Kidney tubule cell (primary cell): ENCODE data around the gene HTR2B.
"Not testable (repeated sequence)": the region's sequence is repeated elsewhere in the genome, so short reads cannot be mapped to it uniquely, and the experiment has no call there.

Experiments used
- DNase-seq: peaks from one replicate; pipeline ENCODE4 v3.0.0-alpha.2; 2018; ENCODE audit warnings: low spot score

HTR2B gene

DNA sequence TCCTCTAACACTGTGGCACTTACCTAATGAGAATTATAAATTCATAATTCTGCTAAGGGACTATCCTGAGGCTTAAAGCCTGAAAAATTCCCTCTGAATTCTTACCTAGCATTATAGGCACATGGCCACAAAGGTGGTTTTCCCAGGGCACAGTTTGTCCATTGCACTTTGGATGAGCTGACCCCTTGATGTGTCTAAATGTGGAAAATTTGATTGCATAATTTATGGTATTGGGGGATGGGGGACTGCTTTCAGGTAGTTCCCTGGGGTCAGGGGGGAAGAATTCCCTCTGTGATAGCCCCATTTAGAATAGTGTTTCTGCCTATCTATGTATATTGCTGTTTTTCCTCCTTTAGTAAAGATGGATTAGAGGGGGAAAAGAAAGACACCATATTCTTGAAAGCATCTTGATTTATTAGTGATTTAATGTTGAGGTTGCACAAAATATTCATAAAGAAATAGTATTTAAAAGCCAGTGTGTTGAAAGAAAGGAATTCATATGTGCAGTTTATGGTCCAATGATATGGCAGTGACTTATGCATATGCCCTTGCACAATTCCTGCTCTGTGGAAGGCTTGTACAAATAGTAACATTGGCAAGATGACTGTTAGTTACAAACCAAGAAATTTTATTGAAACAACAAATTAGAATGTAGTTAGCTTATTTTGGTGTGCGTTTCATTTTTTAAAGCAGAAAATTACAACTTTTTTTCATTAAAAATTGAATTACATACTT lies 8.7 kb upstream of the HTR2B start:
- no peak for DNase-seq

DNA sequence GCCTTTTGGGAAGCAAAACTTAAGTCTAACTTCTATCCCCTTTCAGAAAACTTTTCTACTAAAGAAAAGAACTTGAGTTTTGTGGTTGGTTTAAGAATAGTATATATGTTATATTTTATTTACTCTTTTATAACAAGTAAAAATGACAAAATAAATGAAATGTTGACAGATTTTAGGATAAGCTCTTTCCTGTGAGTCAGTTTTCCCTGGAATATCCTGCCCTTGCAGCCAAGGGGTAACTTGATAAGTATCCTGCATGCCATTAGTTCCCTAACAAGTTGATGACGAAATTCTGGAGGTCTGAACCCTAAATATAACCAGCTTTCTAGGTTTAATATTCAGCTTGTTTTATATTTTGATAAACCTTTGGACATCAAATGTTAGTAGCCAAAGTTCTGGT lies 7.3 kb upstream of the HTR2B start:
- no peak for DNase-seq

DNA sequence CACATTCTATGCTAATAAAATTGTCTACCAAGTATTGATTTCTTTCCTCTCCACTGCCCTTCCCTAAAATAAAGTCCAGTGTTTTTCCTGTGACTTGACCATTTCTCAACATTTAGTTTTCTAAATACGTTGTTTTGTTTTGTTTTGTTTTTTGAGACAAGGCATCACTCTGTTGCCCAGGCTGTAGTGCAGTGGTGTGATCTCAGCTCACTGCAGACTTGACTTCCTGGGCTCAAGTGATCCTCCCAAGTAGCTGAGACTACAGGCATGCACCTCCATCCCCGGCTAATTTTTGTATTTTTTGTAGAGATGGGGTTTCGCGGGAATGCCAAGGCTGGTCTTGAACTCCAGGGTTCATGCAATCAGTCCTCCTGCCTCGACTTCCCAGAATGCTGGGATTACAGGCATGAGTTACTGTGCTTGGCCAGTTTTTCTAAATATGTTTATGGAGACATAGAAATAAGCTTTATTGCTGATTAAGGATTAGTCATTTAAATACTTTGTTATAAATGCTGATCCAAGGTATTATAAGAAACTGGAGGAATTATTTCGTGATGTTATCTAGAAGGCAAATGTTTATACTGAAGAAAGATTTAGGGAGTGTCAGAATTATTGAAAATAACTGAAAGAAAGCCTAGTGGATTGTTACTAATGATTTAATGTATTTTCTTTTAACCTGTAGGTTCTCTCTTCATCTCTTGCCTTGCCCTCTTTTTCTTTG lies 5.7 kb upstream of the HTR2B start:
- DNase-seq, result no peak

DNA sequence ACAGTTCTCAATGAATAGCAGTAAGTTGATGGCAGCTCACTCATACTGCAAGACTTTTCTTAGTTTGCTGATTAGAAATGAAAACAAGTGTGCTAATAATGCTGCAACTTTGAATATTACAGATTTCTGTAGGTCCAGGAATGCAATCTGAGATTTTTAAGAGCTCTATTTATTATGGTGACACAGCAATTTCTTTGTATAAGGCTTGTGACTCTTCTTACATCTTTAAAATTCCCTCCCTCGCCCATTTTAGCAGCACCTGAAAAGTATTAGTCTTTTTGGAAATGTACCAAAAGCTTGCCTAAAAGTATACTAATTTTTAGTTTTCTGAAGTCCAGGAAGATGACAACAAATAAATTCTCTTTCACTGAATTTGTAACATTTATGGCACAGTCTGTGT lies 4.4 kb upstream of the HTR2B start:
- no peak for DNase-seq

DNA sequence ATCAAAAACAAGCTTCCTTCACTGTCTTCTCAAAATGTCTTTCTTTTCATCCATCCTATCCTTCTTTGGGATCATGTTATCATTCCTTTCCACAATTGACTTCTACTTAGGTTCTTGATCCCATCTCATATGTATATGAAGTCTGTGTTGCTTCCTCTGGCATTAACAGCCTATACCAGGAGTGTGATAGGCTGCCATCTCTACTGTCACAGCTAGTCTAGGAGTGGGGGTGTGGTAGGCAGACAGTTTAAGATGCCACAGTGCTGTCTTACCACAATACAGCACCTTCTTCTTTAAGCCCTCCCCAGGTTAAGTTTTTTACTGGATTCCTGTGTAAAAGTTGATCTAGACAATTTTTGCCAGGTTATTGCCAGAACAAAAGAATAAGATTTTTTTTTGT lies 3.7 kb upstream of the HTR2B start:
- no peak for DNase-seq

DNA sequence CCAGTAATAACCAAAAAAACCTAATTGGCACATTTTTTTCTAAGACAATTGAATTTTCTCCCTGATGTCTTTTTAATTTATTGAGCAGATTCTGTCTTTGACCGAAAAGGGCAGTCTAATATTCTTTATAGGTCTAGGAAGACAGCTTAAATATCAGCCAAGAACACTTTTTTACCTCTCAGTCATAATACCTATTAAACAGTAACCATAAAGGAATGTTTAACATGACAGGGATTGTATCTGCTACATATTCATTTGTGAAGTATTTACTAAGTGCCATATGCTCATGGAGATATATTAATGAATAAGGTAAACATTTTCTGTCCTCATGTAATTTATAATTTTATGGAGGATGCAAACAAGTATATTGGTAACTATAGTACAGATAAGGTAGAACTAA lies 3.1 kb upstream of the HTR2B start:
- DNase-seq, result peak; percentile 22

DNA sequence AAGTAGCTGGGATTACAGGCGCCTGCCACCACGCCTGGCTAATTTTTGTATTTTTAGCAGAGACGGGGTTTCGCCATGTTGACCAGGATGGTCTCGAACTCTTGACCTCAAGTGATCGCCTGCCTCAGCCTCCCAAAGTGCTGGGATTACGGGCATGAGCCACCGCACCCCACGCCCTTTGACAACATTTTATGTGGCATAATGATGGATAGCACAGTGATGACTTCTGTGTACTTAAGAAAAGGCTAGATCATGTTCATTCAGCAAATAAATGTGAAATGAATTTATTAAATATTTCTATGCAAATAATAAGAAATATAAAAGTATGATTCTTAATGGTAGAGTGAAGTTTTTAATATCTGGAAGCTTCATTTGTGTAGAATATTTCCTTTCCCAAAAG lies 2.6 kb upstream of the HTR2B start:
- DNase-seq, result no peak

DNA sequence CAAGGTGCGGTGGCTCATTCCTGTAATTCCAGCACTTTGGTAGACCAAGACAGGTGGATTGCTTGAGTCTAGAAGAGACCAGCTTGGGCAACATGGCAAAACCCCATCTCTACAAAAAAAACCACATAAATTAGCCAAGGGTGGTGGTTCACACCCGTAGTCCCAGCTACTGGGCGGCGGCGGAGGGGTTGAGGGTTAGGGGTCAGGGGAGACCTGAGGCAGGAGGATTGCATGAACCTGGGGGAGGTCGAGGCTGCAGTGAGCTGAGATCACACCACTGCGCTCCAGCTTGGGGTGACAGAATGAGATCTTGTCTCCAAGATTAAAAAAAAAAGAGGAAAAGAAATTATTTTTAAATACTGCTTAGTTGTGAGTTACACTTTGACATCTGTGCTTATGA lies 1.3 kb upstream of the HTR2B start:
- no peak for DNase-seq

DNA sequence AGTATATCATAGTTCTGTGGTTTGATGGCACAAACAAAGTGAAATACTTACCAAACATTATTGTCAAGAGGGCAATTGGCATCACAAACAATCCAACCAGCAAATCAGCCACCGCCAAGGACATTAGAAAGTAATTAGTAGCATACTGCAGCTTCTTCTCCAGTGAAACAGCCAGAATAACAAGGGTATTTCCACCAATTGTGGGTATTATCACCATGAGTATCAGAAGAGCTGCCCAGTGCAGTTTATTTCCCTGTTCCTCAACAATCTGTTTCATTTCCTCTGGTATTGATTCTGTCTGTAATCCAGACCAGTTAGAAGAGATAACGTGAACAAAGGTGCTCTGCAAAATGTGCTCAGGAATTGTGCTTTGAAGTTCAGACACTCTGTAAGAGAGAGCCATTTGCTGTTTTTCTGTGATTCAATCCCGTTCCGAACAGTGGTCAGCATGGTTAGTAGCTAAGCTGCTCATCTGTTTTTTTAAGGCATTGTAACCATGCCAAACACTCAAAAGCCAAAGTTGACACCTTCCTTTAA lies 1.4 kb downstream of the HTR2B start:
- DNase-seq, result peak; percentile 10

DNA sequence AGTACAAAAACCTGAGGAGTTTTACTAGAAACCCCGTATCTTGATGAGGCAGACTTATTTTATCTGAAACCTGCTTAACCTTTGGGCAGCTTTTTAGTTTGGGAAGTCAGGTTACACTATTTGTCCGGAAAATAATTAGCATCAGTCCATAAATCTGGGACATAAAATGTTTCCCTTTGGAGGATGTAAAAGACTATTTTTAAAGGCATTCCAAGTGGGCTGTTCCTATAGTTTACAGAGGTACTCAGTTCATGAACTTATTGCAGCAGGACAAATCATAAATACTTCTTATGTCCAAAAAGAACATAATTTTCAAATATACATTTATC lies 6.3 kb downstream of the HTR2B start:
- no peak for DNase-seq

DNA sequence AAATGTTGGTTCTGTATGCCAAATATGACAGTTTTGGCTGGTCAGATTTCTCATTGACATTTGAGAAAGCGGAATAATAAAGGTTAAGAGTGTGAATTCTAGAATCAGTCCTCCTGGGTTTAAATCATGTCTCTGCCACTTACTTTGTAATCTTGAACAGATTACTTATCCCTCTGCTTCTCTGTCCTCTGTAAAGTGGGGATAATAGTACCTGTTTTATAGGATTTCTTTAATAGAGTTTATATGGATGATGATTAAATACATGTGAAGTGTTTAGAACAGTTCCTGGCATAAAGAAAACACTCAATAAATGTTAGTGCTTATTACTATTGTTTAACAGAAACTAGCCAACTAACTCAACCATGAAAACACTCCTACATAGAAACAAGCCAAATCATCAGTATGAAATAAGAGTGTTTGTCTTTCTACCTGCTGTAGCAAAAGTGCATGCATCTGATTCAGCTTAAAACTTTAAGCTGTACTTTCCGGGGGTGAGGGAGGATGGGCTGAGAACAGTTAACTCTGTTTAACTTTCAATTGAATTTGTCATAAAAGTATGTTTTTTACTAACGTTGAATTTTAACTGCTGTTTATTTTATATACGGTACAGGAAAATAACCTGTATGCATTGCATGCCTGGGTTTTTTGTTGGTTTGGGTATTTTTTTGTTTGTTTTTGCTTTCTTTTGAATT lies 6.8 kb downstream of the HTR2B start:
- DNase-seq, result peak; percentile 49

DNA sequence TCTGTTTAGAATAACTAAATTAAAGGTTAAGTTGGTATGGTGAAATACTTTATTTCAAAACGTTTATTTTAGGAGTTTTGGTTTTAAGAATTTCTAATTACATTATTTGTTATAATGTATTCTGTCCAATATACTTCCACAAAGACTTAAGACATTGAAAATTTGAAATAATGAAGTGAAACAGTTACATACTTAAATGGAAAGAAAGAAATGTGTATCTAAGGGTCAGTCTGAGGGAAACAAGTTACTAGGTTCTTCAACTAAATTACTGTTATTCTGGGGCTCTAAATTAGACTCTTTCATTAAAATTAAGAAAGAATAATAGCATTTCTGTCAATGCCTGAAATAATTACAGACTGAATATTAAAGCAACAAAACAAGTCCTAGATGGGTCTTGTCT lies 7.7 kb downstream of the HTR2B start:
- no peak for DNase-seq

DNA sequence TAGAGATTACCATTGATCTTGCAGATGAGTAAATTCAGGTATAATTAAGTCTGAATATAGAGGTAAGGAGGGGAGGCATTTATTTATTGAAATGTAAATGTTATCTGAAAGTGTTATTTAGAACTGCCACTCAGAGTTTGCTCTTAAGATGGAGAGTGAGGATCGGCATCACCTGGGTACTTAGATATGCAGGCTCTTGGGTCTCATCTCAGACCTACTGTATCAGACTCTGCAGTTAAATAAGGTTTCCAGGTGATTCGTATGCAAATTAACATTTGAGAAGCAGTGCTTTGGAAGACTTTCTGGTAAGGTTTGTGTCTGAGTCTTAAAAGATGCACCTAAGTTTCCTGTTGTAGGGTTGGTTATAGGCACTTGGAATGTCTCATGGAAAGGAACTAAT lies 9.2 kb downstream of the HTR2B start:
- DNase-seq, result no peak

DNA sequence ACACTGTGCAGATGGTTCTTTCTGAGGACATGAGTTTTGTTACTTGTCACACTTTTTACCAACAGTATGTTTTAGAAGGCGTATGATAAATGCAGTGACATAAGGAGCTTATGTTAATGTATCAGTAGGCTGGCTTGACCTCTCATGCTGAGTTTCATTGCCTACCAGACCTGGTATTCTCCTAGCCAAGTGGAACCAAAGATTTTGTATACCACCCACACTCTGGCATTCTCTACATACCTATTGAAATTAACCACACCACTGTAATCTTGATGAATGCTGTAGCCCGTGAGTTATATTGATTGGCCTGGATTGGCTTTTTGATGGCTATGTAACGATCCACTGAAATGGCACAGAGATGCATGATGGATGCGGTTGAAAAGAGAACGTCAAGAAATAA lies 11.4 kb downstream of the HTR2B start:
- no peak for DNase-seq

DNA sequence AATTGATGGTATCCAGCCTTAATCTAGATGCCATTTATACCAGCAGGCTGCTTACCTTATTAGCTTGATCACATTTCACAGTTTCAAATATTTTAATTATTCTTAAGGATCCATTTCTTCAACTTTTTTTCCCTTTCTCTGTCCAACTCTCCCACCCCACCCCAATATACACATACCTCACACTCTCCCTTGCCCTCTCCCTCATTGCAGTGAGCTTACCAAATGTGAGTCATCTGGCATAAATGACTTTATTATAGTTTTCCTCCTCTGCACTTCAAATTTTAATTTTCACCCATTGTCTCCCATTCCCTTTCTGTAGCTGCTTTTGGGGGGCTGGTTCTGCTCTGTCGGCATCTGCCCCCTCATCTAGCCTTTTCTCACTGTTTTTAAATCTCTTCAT lies 12.9 kb downstream of the HTR2B start:
- peak; percentile 16 for DNase-seq

DNA sequence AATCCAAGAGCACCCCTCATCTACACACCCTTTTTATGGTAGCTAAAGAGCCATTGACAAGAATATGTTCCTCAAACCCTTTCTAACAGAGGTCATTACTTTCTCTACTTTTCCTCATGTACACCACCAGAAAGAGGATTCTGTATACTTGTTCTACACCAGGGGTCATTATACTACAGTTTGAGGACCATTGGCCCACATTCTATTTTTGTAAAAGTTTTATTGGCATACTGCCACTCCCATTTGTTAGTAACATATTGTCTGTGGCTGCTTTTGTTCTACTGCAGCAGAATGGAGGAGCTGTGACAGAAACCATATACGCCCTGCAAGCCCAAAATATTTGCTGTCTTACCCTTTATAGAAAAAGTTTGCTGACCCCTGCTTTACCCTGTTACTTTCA lies 14.3 kb downstream of the HTR2B start:
- DNase-seq, result no peak

DNA sequence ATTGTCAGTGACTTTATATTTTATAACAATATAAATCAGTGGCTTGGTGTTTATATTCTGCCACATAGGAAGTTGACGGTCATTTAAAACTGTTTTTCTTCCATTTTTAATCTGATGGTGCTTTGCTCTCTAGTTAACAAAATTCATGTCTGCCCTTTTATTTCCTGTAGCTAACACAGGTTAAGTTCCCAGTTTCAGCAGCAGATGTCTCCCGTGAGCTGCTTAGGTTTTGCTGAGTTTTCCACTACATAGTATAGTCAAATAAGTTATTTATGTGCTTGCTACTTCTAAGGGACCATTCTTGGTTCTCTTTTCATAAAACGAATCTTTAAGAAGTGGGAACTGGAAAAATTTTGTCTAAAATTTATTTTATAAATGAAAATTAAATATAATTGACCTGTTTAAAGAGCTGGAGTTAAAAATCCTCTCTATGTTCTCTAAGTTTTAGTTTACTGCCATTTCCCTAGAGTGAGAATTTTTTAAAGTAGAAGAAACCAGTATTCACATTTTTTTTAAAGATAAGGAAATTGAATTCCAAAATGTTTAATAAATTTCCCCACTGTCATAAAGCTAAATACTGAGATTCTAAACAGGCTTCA lies 20.6 kb downstream of the HTR2B start:
- peak; percentile 71 for DNase-seq

DNA sequence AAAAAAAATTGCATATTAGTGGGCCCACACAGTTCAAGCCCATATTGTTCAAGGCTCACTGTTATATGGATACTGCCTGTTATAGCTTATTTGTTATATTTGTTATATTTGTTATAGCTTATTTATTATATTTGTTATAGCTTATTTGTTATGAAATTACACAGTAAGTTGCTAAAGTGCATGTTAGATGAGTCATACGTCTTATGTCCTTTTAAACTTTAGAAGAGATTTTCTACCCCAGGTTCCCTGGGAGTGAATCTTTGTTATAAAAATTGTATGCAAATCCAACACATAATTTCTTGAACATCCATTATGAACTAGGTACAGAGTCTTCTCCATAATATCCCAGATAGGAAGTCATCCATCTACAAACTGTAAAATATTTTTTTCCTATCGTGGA lies 22.1 kb downstream of the HTR2B start:
- DNase-seq, result no peak

DNA sequence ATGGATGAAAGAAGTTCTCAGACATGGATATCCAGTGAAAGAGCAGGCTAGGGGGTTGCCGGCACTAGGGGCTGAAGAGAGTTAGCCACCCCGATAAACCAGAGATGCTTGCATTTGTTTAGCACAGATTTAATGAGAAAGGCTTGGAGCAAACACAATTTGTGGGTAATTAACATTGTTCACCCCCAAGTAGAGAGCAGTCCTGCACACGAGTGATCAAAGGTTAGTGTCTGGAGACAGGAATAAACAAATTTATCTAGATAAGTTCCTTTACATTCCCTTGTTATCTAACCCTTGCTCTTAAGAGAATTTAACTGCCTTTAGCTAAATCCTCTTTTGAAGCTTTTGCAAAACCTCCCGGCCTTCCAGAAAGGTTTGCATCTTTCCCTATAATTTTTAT lies 23.9 kb downstream of the HTR2B start:
- no peak for DNase-seq

DNA sequence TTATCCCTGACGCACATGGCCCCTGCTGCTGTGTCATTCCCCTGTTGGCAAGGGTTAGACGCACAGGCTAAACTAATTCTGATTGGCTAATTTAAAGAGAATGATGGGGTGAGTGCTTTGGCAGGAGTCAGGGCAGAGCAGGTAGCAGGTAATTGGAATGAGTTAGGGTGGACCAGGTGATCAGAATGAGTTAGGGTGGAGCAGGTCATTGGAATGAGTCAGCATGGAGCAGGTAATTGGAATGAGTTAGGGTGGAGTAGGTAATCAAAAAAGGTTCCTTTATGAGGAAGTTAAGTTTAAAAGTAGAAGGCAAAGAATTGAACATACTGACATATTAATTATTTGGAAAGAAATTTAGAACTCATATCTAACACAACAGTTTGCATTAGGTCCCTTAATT lies 24.5 kb downstream of the HTR2B start:
- not testable (repeated sequence) for DNase-seq

DNA sequence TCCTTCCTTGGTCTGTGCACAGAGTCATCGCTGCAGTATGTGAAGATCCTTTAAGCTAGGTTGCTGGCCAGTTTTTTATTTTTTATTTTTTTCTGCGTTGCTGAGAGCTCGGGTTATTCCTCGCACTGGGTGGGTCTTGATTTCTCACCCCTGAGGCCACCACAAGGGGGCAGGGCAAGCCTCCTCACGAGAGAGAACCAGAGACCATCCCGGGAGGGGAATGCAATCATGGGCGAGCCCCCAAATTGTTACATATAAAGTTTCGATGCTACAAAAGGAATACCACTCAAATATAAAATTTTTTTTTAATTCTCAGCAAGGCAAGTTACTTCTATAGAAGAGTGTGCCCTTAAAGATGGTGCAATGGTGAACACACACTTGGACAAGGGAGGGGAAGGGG lies 24.9 kb downstream of the HTR2B start:
- no peak for DNase-seq

DNA sequence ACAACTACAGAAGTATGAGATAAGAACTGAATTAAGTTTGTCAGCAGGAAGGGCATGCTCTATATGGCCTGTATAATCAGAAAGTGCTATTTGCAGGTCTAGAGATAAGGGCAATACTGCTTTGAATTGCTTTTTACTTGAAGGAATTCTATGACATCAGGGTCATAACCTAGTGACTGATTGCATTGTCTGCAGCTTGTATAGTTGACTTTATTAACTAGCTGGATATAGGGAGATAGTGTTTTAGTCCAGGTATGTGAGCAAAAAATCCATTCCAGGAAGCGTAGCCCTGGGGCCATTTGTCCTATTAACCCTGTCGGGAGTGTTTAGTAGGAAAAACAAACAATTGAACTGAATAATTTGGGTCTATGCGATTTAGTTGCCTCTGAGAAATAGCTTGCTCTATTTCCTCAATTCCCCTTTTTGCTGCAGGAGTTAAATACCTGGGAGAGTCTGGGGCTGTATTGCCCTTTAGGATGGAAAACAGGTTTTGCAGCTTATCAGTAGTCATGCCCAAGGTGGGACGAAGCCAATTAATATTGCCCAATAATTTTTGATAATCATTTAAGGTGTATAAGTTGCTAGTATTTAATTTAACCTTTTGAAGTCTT lies 30.0 kb downstream of the HTR2B start:
- DNase-seq, result no peak
